ENCODE measurements around the gene MPZL1. TPM values are rescaled to one million over a fixed set of nuclear protein-coding genes. Genes with fewer than 3 reads are reported as not detected.

Gene MPZL1
- total RNA-seq, 2 experiments from 2014 or later = 12.5 to 14.1 TPM

DNA sequence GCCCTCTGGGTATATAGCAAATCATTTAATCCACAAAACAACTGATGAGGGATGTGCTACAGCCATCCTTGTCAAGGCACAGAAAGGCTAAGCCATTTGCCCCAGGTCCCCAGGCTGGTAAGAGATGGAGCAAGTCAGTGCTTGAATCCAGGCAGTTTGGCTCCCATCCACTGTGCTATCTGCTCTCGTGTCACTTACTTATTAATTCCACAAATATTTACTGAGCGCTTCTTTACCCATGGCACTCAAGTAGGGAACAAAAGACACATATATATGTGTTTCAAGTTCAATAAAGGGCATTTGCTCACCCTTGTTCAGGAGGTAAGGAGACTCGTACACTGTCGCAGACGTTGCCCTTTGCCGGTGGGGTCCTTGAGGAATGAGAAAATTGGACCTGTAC, 38.6 kb upstream of the MPZL1 start:
- H3K36me3 Mint-ChIP-seq (ENCODE audit: low read depth) = peaks cover 55% of the 10 kb centered on the region
- no peak for DNase-seq
- ChIA-PET POLR2A (no interaction called here), CTCF (no interaction called here)
- H3K9me3 Mint-ChIP-seq = no peaks in the 10 kb centered on the region
- H3K4me1 Mint-ChIP-seq = peaks cover 11% of the 10 kb centered on the region
- H3K4me3 Mint-ChIP-seq = no peak overlapping the region
- H3K27me3 Mint-ChIP-seq = no peaks in the 10 kb centered on the region
- H3K27ac Mint-ChIP-seq = no peak overlapping the region

DNA sequence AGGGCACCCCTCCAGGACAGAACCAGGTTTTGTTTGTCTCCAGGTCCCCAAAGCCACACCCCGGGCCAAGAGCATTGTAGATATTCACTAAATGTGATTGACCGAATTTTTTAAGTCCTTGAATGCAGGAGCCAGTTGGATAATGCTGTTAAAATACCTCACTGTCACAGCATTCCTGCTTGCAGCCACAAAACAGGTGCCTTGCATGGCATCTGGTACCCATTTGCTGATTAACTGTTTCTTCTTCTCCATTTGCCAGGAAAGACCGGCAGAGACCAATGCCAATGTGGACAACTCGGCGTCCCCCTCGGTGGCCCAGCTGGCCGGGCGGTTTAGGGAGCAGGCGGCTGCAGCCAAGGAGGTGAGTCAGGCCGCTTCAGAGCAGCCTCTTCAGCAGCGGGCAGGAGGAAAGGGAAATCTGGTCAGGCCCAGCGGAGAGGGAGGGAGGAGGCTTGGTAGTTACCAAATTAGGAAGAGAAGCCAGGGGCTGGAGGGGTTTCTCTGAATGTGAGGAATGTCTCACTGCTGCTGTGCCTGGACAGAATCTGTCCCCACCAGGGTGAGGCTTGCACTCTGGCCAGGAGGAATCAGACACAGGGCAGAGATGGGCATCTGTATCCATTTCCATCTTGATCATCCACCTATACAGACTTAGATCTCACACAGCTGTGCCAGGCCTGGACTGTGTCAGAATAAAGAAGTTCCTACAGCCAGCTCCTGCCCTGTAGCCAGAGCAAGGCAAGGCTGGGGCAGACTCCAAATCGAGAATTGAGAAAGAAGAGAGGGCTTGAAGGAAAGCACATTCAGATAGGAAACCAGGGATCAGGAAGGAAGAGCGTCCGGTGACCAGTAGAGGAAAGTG, 37.9 kb upstream of the MPZL1 start:
- POLR2A ChIA-PET = no interaction called here
- no peaks in the 10 kb centered on the region for H3K27me3 Mint-ChIP-seq
- H3K9me3 Mint-ChIP-seq = no peaks in the 10 kb centered on the region
- H3K4me1 Mint-ChIP-seq = peaks cover 11% of the 10 kb centered on the region
- H3K27ac Mint-ChIP-seq = no peak overlapping the region
- no peak overlapping the region for H3K4me3 Mint-ChIP-seq
- CTCF ChIA-PET = no interaction called here
- no peak for DNase-seq
- H3K36me3 Mint-ChIP-seq (ENCODE audit: low read depth) = peaks cover 61% of the 10 kb centered on the region

DNA sequence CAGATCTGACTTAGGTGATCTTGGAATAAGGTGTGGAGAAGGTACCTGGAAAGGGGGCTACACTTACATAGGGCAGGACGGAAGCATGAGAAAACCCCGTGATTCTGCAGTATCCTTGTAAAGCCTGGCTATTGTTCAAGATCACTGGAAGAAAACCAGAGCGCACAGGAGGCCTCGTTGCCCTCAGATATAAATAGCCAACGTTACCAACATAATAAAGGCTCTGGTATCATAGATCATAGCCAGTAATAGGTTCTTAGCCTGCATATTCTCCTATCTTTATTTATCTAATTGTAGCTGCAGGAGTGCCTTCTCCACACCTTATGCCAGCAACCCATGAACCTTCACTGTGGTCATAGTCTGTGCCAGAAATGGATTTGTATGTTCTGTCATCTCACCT, 35.9 kb upstream of the MPZL1 start:
- Mint-ChIP-seq H3K27me3 (no peaks in the 10 kb centered on the region), H3K36me3 (ENCODE audit: low read depth) (peaks cover 81% of the 10 kb centered on the region), H3K27ac (no peak overlapping the region), H3K4me3 (no peak overlapping the region), H3K4me1 (peaks cover 13% of the 10 kb centered on the region), H3K9me3 (no peaks in the 10 kb centered on the region)
- ChIA-PET POLR2A (no interaction called here), CTCF (no interaction called here)
- DNase-seq = no peak

DNA sequence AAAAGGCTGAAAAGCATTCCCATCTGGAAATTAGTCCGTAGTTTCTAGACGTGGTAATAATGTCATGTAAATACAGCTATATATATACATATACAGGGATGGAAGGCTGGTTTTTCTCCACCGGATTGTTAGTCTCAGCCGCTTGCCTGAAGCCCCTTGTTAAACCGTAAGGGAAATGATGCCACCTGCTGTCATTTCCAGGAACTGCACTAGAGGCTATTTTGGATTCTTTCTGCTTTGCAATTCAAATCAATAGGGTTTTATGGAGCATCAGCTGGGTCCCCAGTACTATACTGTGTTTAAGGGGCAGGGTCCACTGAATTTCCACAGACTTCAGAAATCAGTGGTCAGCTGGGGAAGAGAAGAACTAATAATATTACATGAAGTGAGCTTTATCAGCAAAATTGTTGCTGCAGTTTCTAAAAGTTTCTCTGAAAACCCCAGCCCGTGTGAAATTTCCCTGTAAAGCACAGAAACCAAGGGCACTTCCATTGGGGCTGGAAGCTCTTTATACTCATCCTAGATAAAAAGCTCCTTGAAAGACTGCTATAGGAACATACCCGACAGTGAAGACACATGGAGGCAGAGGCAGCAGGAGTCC, 33.8 kb upstream of the MPZL1 start:
- Mint-ChIP-seq H3K27ac (peak overlapping the region; percentile 27), H3K27me3 (no peaks in the 10 kb centered on the region), H3K4me3 (no peak overlapping the region), H3K4me1 (peaks cover 13% of the 10 kb centered on the region), H3K36me3 (ENCODE audit: low read depth) (peaks cover 77% of the 10 kb centered on the region), H3K9me3 (no peaks in the 10 kb centered on the region)
- CTCF ChIA-PET = interaction anchor here (0.6 to 2.6 kb wide), 21 partner anchors 8 to 1408 kb away, joined by 3 to 18 read pairs (median 3); partner anchors contain the start of gene CREG1
- POLR2A ChIA-PET = no interaction called here
- DNase-seq = peak; percentile 85

DNA sequence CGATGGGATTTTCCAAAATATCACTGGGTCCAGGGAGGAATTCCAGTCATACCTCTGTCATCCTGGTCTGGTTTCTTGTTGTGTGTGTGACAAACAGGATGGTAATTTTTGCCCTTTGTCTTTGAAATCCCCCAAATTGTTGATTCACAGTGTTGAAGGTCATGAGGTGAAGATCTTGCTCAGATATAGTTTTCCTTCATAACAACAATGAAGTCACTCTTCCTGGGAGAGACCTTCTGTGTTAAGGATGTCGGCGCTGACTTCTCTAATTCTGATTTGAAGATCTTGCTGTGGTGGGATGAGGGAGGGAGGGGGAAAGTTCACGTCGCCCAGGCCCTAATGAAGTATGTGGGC, 32.2 kb upstream of the MPZL1 start:
- ChIA-PET POLR2A (no interaction called here), CTCF (interaction anchor here (1.9 to 2.4 kb wide), 2 partner anchors 9 to 25 kb away, joined by 5 to 6 read pairs; no protein-coding TSS in a partner anchor)
- no peak for DNase-seq
- H3K9me3 Mint-ChIP-seq = no peaks in the 10 kb centered on the region
- H3K36me3 Mint-ChIP-seq (ENCODE audit: low read depth) = peaks cover 80% of the 10 kb centered on the region
- no peaks in the 10 kb centered on the region for H3K27me3 Mint-ChIP-seq
- H3K4me3 Mint-ChIP-seq = no peak overlapping the region
- H3K27ac Mint-ChIP-seq = peak overlapping the region; percentile 36
- H3K4me1 Mint-ChIP-seq = peaks cover 11% of the 10 kb centered on the region

DNA sequence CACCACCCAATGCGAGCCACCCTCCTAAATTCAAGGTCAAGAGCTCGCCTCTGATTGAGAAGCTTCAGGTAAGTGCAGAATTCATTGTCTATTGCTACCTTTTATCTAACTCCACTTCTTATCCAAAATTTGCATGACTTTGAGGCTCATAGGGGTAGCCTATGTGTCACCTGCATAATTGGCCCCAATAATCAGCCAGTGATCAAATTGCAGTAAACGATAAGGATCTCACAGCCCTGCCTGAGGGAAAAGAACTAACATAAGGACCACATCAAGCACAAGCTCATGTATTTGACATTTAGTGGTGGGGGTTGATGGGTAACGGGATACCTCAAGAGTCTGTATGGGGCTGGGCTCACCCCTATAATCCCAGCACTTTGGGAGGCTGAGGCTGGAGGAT, 31.7 kb upstream of the MPZL1 start:
- CTCF ChIA-PET = interaction anchor here (1.9 to 2.4 kb wide), 2 partner anchors 10 to 25 kb away, joined by 5 to 6 read pairs; no protein-coding TSS in a partner anchor
- H3K9me3 Mint-ChIP-seq = no peaks in the 10 kb centered on the region
- peaks cover 80% of the 10 kb centered on the region for H3K36me3 Mint-ChIP-seq (ENCODE audit: low read depth)
- DNase-seq = no peak
- H3K4me3 Mint-ChIP-seq = no peak overlapping the region
- H3K27me3 Mint-ChIP-seq = no peaks in the 10 kb centered on the region
- POLR2A ChIA-PET = interaction anchor here (0.6 kb wide), 1 partner anchor 646 kb away, joined by 3 read pairs; no protein-coding TSS in a partner anchor
- no peak overlapping the region for H3K27ac Mint-ChIP-seq
- peaks cover 11% of the 10 kb centered on the region for H3K4me1 Mint-ChIP-seq

DNA sequence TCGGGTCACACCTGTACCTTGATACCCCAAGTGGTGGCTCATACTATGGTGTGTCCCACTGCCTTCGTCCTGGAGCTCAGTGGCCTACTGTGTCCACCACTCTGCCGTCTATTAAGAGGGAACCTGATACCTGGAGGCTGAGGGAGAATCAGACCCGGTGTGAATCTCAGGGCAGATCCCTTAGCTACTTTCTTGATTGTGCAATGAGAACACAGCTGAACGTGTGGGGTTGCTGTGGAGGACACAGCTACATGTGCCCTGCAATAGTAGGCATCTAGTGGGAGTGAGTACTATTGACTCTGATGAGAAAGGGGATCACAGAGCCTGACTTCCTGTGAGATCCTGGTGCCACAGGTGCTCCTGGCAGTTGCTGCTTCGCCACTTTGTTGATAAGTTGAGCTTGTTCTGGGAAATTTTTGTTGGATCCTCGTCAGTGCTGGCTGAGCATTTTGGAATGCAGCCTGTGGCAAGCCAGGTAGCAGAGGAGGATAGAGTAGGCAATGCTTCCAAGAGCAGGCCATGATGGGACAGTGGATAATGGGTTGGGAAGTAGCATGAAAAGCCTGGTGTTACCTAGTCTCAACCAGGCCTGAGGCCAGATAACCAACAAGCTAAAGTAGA, 28.2 kb upstream of the MPZL1 start:
- peak overlapping the region; percentile 19 for H3K27ac Mint-ChIP-seq
- no peaks in the 10 kb centered on the region for H3K9me3 Mint-ChIP-seq
- peaks cover 2% of the 10 kb centered on the region for H3K4me1 Mint-ChIP-seq
- ChIA-PET CTCF (interaction anchor here (0.6 to 2.5 kb wide), 4 partner anchors 11 to 75 kb away, joined by 3 to 10 read pairs (median 3); no protein-coding TSS in a partner anchor), POLR2A (no interaction called here)
- H3K36me3 Mint-ChIP-seq (ENCODE audit: low read depth) = peaks cover 81% of the 10 kb centered on the region
- no peak overlapping the region for H3K4me3 Mint-ChIP-seq
- H3K27me3 Mint-ChIP-seq = no peaks in the 10 kb centered on the region
- DNase-seq = no peak

DNA sequence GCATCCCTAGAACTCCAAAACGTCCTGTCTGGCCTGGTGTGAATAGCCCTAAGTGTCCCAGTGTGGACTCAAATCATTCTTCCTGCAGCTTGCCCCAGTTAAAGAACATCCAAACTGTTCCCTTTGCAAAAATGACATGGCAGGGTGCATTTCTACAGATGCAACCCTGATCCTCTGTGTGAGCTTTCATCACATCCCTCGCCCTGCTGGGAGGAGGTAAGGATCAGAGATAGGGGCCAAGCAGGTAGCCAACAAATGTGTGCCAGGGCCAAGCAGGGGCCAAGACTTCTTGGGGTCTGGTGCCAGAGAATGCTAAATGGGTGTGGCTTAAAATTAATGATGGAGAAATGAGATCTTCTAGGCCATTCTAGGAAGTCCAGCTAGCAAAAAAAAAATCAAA, 27.1 kb upstream of the MPZL1 start:
- Mint-ChIP-seq H3K36me3 (ENCODE audit: low read depth) (peaks cover 78% of the 10 kb centered on the region), H3K27ac (peak overlapping the region; percentile 43), H3K4me1 (no peaks in the 10 kb centered on the region), H3K4me3 (peak overlapping the region; percentile 8), H3K27me3 (no peaks in the 10 kb centered on the region), H3K9me3 (no peaks in the 10 kb centered on the region)
- DNase-seq = no peak
- ChIA-PET POLR2A (no interaction called here), CTCF (interaction anchor here (1.2 to 2.5 kb wide), 4 partner anchors 10 to 130 kb away, joined by 3 to 10 read pairs (median 3); no protein-coding TSS in a partner anchor)

DNA sequence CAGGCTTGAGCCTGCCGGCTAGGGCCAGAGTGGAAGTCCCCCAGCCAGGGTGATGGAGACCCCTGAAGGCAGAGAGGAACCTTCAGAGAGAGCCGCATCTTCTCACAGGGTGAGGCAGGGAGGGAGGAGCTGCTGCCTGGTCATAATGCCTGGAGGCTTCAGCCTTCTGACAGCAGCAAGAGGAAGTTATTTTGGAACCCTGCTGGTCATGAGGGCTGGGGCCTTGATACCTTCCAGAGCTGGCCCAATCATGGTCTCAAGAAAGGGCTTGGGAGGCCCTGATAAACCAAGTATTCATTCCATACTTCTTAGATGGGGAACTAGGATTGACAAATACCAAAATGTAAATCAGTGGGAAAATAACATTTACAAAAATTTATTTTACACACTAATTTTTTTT, 26.6 kb upstream of the MPZL1 start:
- no peak for DNase-seq
- no peaks in the 10 kb centered on the region for H3K4me1 Mint-ChIP-seq
- CTCF ChIA-PET = interaction anchor here (1.2 to 2.5 kb wide), 6 partner anchors 8 to 131 kb away, joined by 3 to 10 read pairs (median 4); no protein-coding TSS in a partner anchor
- H3K4me3 Mint-ChIP-seq = no peak overlapping the region
- POLR2A ChIA-PET = no interaction called here
- no peak overlapping the region for H3K27ac Mint-ChIP-seq
- no peaks in the 10 kb centered on the region for H3K27me3 Mint-ChIP-seq
- H3K9me3 Mint-ChIP-seq = no peaks in the 10 kb centered on the region
- peaks cover 78% of the 10 kb centered on the region for H3K36me3 Mint-ChIP-seq (ENCODE audit: low read depth)

DNA sequence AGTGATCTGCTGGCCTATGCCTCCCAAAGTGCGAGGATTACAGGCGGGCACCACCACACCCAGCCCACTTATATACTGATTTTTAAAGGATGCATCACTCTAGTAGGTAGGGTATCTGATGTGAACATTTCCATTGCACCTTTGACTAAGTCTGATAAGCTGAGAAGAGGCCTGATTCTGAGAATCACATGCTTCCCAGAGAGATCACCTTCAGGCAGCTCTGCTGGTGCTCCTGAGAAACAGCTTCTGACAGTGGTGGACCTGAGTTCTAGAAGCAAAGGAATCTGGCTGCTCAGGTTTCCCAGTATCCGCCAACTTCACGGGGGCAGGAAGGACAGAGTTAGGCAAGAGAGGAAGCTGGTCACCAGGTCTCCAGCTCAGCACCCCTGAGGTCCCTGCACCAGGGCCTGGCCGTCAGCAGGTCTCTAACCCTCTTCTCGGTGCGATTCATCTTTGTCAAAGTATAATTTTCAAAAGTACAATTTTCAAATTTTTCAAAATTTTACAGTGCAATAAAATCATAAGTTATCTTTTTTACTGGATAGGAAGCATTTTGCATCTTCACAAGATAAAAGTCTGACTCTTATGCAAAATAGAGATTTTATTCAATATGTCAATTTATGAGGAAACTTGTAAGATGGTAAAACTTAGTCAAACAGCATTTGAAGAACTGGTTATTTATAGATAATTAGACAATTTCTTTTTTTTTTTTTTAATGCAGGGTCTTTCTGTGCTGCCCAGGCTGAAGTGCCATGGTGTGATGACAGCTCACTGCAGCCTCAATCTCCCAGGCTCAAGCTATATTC, 25.8 kb upstream of the MPZL1 start:
- Mint-ChIP-seq H3K9me3 (no peaks in the 10 kb centered on the region), H3K27ac (no peak overlapping the region), H3K4me1 (no peaks in the 10 kb centered on the region), H3K4me3 (no peak overlapping the region), H3K36me3 (ENCODE audit: low read depth) (peaks cover 72% of the 10 kb centered on the region), H3K27me3 (no peaks in the 10 kb centered on the region)
- DNase-seq = no peak
- POLR2A ChIA-PET = no interaction called here
- CTCF ChIA-PET = interaction anchor here (1.2 to 1.5 kb wide), 3 partner anchors 8 to 95 kb away, joined by 3 to 4 read pairs (median 4); no protein-coding TSS in a partner anchor

DNA sequence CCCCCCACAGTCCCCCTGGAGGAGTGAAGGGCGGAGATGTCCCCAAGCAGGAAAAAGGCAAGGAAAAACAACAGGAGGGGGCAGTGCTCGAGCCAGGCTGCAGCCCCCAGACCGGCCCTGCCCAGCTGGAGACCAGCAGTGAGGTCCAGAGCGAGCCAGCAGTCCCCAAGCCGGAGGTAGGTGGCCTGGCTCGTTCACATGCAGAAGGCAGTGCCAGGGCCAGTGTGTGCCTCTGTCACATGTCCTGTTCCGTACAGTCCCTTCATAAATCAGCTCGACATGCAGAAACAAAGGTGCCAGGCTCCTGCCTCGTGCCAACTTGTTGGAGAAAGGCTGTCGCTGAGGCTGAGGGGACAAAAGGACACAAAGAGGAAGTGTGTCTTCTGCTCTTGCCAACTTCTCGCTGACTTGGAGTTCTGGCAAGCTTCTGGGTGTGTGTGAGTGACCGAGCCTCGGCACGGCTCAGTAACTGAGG, 24.1 kb upstream of the MPZL1 start:
- Mint-ChIP-seq H3K27ac (peak overlapping the region; percentile 36), H3K9me3 (no peaks in the 10 kb centered on the region), H3K27me3 (no peaks in the 10 kb centered on the region), H3K36me3 (ENCODE audit: low read depth) (peaks cover 73% of the 10 kb centered on the region), H3K4me3 (no peak overlapping the region), H3K4me1 (no peaks in the 10 kb centered on the region)
- POLR2A ChIA-PET = no interaction called here
- DNase-seq = no peak
- CTCF ChIA-PET = interaction anchor here (1.1 to 1.8 kb wide), 2 partner anchors 10 to 78 kb away, joined by 3 to 8 read pairs; no protein-coding TSS in a partner anchor

DNA sequence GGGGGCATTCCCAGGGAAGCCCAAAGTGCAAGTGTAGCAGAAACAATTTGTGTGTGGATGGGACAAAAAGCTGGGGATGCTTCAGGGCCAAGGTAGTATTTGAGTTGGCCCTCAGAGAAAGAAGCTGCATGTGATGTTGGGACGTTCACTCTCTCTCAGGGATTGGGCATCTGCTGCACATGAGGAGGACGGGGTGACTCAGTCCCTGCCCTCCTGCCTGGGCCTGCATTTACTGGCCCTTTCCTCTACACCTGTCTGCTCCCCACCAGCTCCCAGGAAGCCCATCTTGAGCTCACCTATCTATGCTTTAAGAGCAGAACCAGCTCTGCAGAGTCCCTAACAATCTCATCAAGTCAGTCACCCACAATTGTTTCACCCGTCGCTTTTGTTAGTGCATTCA, 23.5 kb upstream of the MPZL1 start:
- H3K27ac Mint-ChIP-seq = no peak overlapping the region
- no peak overlapping the region for H3K4me3 Mint-ChIP-seq
- no peaks in the 10 kb centered on the region for H3K9me3 Mint-ChIP-seq
- H3K4me1 Mint-ChIP-seq = no peaks in the 10 kb centered on the region
- no peak for DNase-seq
- CTCF ChIA-PET = interaction anchor here (1.8 kb wide), 1 partner anchor 11 kb away, joined by 8 read pairs; no protein-coding TSS in a partner anchor
- no peaks in the 10 kb centered on the region for H3K27me3 Mint-ChIP-seq
- POLR2A ChIA-PET = no interaction called here
- H3K36me3 Mint-ChIP-seq (ENCODE audit: low read depth) = peaks cover 73% of the 10 kb centered on the region

Data from activated CD4-positive, alpha-beta T cell treated with anti-CD3 and anti-CD28 coated beads, Interleukin-2, amount 10 ng/mL, durations not matched to agents 7 days and 5 days (primary cell).